KBM-7 (cell line): ENCODE results near the gene WFDC6.

Source experiments
- DNase-seq: peaks from one replicate; pipeline ENCODE4 v3.0.0-alpha.2; 2015
- in situ Hi-C: fragments of 300-500 bp; cut with MboI; formaldehyde crosslinking; loops from 2 replicates; pipeline ENCODE4 v1.14.3; 2020; ENCODE audit warnings: low sequenced_read_pairs, low pct_unique_long_range_greater_than_20kb, mixed read lengths

Gene WFDC6

GRCh38 chr20:45485388-45485787 is 53.9 kb downstream of the WFDC6 start:
- DNase-seq: no peak
- in situ Hi-C loops: no loop called here

GRCh38 chr20:45484676-45485075 is 54.6 kb downstream of the WFDC6 start:
- no peak for DNase-seq
- in situ Hi-C loops: no loop called here
